ENCODE data around the gene POM121L12. TPM values are rescaled to one million over a fixed set of nuclear protein-coding genes. Genes with fewer than 3 reads are reported as not detected.

Gene POM121L12
- total and polyA plus RNA-seq, 2 of the 13 experiments (the other 11 are each of a cell fraction or from before 2014, with no cell fraction given), result not detected

DNA sequence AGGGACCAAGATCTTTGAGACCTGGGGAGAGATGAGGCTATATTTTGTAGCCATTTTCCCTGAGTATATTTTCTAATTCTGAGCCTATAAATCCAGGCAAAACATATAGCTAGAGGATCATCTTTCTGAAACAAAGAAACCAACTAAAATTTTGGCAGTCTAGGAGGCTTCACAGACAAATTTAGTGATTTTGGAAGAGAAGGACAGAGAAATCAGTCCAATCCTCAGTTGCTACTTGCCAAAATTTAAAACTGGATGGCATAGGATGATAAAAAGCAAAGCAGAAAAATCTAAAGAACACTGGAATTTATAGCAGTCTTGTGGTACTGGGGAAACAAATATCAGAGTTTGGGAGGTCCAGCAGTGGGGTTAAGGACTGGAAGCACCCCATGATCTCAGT, 43.4 kb upstream of the POM121L12 start (continued):
- TF ChIP-seq, protein P1, sequence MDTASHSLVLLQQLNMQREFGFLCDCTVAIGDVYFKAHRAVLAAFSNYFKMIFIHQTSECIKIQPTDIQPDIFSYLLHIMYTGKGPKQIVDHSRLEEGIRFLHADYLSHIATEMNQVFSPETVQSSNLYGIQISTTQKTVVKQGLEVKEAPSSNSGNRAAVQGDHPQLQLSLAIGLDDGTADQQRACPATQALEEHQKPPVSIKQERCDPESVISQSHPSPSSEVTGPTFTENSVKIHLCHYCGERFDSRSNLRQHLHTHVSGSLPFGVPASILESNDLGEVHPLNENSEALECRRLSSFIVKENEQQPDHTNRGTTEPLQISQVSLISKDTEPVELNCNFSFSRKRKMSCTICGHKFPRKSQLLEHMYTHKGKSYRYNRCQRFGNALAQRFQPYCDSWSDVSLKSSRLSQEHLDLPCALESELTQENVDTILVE (CRISPR knock-in tag; IDR thresholded peaks at IDR 0.05), result no peak

DNA sequence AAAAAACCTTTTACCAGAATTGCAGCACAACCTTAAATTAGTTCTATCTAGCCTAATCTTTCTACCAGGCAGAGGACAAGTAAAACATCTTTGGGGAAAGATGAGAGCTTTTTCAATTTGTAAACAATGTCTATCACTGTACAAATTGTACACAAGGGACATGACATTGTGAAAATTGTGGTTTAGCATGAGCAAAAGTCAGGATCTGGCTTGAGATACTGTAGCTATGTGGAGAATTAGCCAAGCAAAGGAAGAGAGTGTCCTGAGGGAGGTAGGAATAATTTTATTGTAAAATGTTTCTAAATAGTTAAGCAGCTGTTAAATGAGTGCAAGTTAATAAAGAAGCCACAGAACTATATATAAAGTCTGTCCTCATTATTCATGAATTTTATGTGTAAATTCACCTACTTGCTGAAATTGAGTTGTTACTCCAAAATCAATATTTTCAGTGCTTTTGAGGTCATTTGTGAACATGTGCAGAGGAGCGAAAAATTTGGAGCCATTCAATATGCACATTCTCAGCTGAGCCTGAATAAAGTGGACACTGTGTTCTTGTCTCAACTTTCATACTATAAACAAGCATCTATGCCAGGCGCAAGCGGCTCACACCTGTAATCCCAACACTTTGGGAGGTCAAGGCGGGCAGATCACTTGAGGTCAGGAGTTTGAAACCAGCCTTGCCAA, 42.8 kb upstream of the POM121L12 start:
- TF ChIP-seq ZNF557 (CRISPR knock-in tag; IDR thresholded peaks at IDR 0.05) (no peak), ZNF780A (CRISPR knock-in tag; IDR thresholded peaks at IDR 0.05) (no peak)
- Histone ChIP-seq H3K4me3 (replicated peaks in 1 of 3; ENCODE audit: insufficient read depth in 1 of 3, low read depth in 2 of 3, low read length in 3 of 3) (no peak overlapping the region), H3K4me2 (ENCODE audit: low read depth, low read length) (no peak overlapping the region), H3K9me3 (ENCODE audit: low read length) (peaks cover 74% of the 10 kb centered on the region), H3K36me3 (replicated peaks in 1 of 2; ENCODE audit: control insufficient read depth in 1 of 2, insufficient read depth in 2 of 2, low read length in 2 of 2) (no peaks in the 10 kb centered on the region), H3K79me2 (ENCODE audit: insufficient read depth, low read length) (no peaks in the 10 kb centered on the region), H3K9ac (ENCODE audit: insufficient read depth, low read depth, low read length) (no peak overlapping the region), H2AFZ (ENCODE audit: low read length) (no peak overlapping the region), H3K4me1 (ENCODE audit: insufficient read depth, low read length) (no peaks in the 10 kb centered on the region), H3K27ac (ENCODE audit: extremely low read length, insufficient read depth, low read length) (no peak overlapping the region), H3K27me3 (ENCODE audit: control insufficient read depth in 1 of 2, insufficient read depth in 2 of 2, low read length in 2 of 2) (no peaks in the 10 kb centered on the region), H4K20me1 (ENCODE audit: insufficient read depth, low read length) (no peaks in the 10 kb centered on the region)
- intact Hi-C loops (cut with micrococcal nuclease; ENCODE audit: unreplicated experiment) (no loop called here), in situ Hi-C loops (cut with HindIII; ENCODE audit: extremely low pct_ligation_motif_present, low pct_unique_long_range_greater_than_20kb) (no loop called here)
- ATAC-seq (no peak), DNase-seq (ENCODE audit: low spot score) (no peak), FAIRE-seq (no peak)
- ChIA-PET POLR2A (no interaction called here), CTCF (ENCODE audit: low intra/inter-chr PET ratio, low total read pairs) (no interaction called here)
- no TSS peak for BruUV-seq (replicated peaks)
- WGBS (ENCODE audit: low lambda C conversion rate), result 44% methylated on average over 4 of the region's 4 CpGs

DNA sequence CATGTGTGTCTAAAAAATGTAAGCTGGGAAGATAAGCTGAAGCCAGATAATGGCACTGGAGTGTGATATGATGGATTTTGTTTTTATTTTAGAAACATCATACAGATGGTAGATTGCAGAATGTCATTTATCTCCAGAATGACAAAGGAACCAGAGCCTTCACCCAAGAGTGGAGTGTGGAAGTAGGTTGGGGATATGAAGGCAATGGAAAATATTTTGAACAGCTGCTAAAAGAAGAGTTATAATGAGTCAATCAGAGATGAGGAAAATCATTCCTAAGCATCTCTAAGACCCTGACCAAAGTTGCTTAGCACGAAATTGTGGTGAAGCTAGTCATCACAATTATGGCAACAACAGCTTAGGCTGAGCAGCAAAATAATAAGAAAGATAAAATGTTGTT, 39.8 kb upstream of the POM121L12 start:
- ATAC-seq (no peak), FAIRE-seq (no peak), DNase-seq (ENCODE audit: low spot score) (no peak)
- Histone ChIP-seq H3K27ac (ENCODE audit: extremely low read length, insufficient read depth, low read length) (no peak overlapping the region), H2AFZ (ENCODE audit: low read length) (no peak overlapping the region), H3K79me2 (ENCODE audit: insufficient read depth, low read length) (no peaks in the 10 kb centered on the region), H3K9ac (ENCODE audit: insufficient read depth, low read depth, low read length) (no peak overlapping the region), H3K9me3 (ENCODE audit: low read length) (peaks cover 61% of the 10 kb centered on the region), H4K20me1 (ENCODE audit: insufficient read depth, low read length) (no peaks in the 10 kb centered on the region), H3K4me1 (ENCODE audit: insufficient read depth, low read length) (no peaks in the 10 kb centered on the region), H3K4me2 (ENCODE audit: low read depth, low read length) (no peak overlapping the region), H3K4me3 (replicated peaks in 1 of 3; ENCODE audit: insufficient read depth in 1 of 3, low read depth in 2 of 3, low read length in 3 of 3) (no peak overlapping the region), H3K27me3 (ENCODE audit: control insufficient read depth in 1 of 2, insufficient read depth in 2 of 2, low read length in 2 of 2) (no peaks in the 10 kb centered on the region), H3K36me3 (replicated peaks in 1 of 2; ENCODE audit: control insufficient read depth in 1 of 2, insufficient read depth in 2 of 2, low read length in 2 of 2) (no peaks in the 10 kb centered on the region)
- in situ Hi-C loops (cut with HindIII; ENCODE audit: extremely low pct_ligation_motif_present, low pct_unique_long_range_greater_than_20kb), result no loop called here
- 0% methylated on average over 1 of the region's 1 CpG for WGBS (ENCODE audit: low lambda C conversion rate)
- CTCF ChIA-PET (ENCODE audit: low intra/inter-chr PET ratio, low total read pairs), result no interaction called here
- intact Hi-C loops (cut with micrococcal nuclease; ENCODE audit: unreplicated experiment), result no loop called here
- POLR2A ChIA-PET, result no interaction called here
- BruUV-seq (replicated peaks), result no TSS peak
- no peak for TF ChIP-seq SYNCRIP (IDR thresholded peaks at IDR 0.05; ENCODE audit: insufficient read depth, low read depth, low read length)
- no peak for TF ChIP-seq BRD4 (CRISPR knock-in tag; IDR thresholded peaks at IDR 0.05)
- TF ChIP-seq GATAD1 (CRISPR knock-in tag; IDR thresholded peaks at IDR 0.05), result no peak
- TF ChIP-seq, protein P2, sequence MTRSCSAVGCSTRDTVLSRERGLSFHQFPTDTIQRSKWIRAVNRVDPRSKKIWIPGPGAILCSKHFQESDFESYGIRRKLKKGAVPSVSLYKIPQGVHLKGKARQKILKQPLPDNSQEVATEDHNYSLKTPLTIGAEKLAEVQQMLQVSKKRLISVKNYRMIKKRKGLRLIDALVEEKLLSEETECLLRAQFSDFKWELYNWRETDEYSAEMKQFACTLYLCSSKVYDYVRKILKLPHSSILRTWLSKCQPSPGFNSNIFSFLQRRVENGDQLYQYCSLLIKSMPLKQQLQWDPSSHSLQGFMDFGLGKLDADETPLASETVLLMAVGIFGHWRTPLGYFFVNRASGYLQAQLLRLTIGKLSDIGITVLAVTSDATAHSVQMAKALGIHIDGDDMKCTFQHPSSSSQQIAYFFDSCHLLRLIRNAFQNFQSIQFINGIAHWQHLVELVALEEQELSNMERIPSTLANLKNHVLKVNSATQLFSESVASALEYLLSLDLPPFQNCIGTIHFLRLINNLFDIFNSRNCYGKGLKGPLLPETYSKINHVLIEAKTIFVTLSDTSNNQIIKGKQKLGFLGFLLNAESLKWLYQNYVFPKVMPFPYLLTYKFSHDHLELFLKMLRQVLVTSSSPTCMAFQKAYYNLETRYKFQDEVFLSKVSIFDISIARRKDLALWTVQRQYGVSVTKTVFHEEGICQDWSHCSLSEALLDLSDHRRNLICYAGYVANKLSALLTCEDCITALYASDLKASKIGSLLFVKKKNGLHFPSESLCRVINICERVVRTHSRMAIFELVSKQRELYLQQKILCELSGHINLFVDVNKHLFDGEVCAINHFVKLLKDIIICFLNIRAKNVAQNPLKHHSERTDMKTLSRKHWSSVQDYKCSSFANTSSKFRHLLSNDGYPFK (CRISPR knock-in tag; IDR thresholded peaks at IDR 0.05; ENCODE audit: borderline replicate concordance), result no peak
- TF ChIP-seq ZSCAN20 (CRISPR knock-in tag; IDR thresholded peaks at IDR 0.05; ENCODE audit: borderline replicate concordance), result no peak
- TF ChIP-seq ZBTB21 (CRISPR knock-in tag; IDR thresholded peaks at IDR 0.05), result no peak
- TF ChIP-seq SRSF1 (optimal IDR thresholded peaks at IDR 0.05; ENCODE audit: low read depth, low read length), result no peak
- no peak for TF ChIP-seq PCBP2 (optimal IDR thresholded peaks at IDR 0.05; ENCODE audit: low read depth, low read length, poor library complexity, severe bottlenecking)
- no peak for TF ChIP-seq DR1 (CRISPR knock-in tag; IDR thresholded peaks at IDR 0.05)
- no peak for TF ChIP-seq RBM39 (IDR thresholded peaks at IDR 0.05; ENCODE audit: low read depth, low read length, poor library complexity, severe bottlenecking)
- no peak for TF ChIP-seq ATF7-NPFF (CRISPR knock-in tag; IDR thresholded peaks at IDR 0.05; ENCODE audit: low read depth)

Data from HepG2 (cell line).